Gastroesophageal sphincter (tissue), 4 donors: Measurements from ENCODE around the gene HMGCL. TPM values are rescaled to one million over a fixed set of nuclear protein-coding genes. Genes with fewer than 3 reads are reported as not detected.

Experiments
- ATAC-seq: fragments of 150-250 bp; one replicate; pipeline ENCODE4 v1.9.1; 2016; ENCODE audit warnings: mild to moderate bottlenecking, moderate library complexity
- H3K27ac ChIP-seq, 4 donors: fragments of 200-600 bp; sonication (generic) in 3 of 4; 1 replicate in 3 of 4; 2 replicates in 1 of 4; pipeline ENCODE4 v1.5.1; 2016 to 2019
- H3K27me3 ChIP-seq: fragments of 200-600 bp; sonication (generic); one replicate; pipeline ENCODE4 v1.5.1; 2019
- H3K36me3 ChIP-seq, 2 donors: fragments of 200-600 bp; sonication (generic); one replicate each; pipeline ENCODE4 v1.5.1; 2019; ENCODE audit warnings: control low read depth in 1 of 2
- H3K4me1 ChIP-seq, 3 donors: fragments of 200-600 bp; sonication (generic); 1 replicate in 2 of 3; 2 replicates in 1 of 3; pipeline ENCODE4 v1.5.1; 2016 to 2019; ENCODE audit warnings: control low read depth in 2 of 3
- H3K4me3 ChIP-seq, 2 donors: fragments of 200-600 bp; sonication (generic); one replicate each; pipeline ENCODE4 v1.5.1; 2019; ENCODE audit warnings: mild to moderate bottlenecking in 1 of 2, moderate library complexity in 1 of 2
- H3K9me3 ChIP-seq, 3 donors: fragments of 200-600 bp; sonication (generic); one replicate each; pipeline ENCODE4 v1.5.1; 2017 to 2019; ENCODE audit warnings: control low read depth in 2 of 3
- EP300 ChIP-seq: sonication (generic); formaldehyde crosslinking; IDR thresholded peaks from one replicate; pipeline ENCODE4 v1.6.1; 2017; ENCODE audit warnings: antibody characterized with exemption, mild to moderate bottlenecking
- POLR2A ChIP-seq, 2 donors: fragments of 450-650 bp; IDR thresholded peaks; one replicate each; pipeline ENCODE4 v1.6.1; 2017; ENCODE audit warnings: antibody characterized with exemption in 2 of 2, mild to moderate bottlenecking in 2 of 2, moderate library complexity in 1 of 2
- POLR2AphosphoS5 ChIP-seq: sonication (generic); formaldehyde crosslinking; IDR thresholded peaks from one replicate; pipeline ENCODE4 v1.6.1; 2017; ENCODE audit warnings: antibody characterized with exemption
- WGBS, 2 donors: methylation state at CpG; one replicate each; pipeline ENCODE4 v1.1.5; 2018; ENCODE audit warnings: low coverage in 1 of 2; 5-methylcytosine and 5-hydroxymethylcytosine counted together
- total RNA-seq, 4 donors: library from RNA; depleted of rRNA; stranded (reverse); fragments of >200 nt; gene quantifications; one replicate each; pipeline ENCODE4 v1.1.0, GENCODE V29; 2016
- TF ChIP-seq, protein P1 (sequence below), 4 experiments: fragments of 200-600 bp in 2 of 4; fragments of 450-650 bp in 2 of 4; sonication (generic) in 1 of 4; IDR thresholded peaks; one replicate each; pipeline ENCODE4 v1.5.1; 2017 to 2019; ENCODE audit warnings: antibody characterized with exemption in 4 of 4, mild to moderate bottlenecking in 2 of 4, moderate library complexity in 2 of 4

Gene HMGCL
- total RNA-seq, 4 donors from 2014 or later: 24.1 to 61.0 (median 47.2) TPM

DNA sequence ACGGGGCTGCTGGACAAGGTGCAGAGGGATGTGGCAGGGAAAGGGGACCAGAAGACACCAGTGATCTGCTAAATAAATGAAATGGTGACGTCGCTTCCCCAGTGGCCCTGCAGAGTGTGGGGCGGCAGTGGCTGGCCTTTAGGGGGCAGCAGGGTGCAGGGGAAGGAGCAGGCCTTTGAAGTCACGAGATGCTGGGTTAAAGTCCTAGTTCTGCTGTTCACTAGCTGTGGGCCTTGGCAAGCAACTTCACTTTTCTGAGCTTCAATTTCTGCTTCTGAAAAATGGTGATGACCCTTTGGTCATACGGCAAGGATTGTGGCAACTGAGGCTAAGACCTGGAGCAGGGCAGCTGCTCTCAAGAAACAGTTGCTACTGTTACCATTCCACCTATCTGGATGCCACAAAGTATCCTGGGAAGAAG is 15.5 kb downstream of the HMGCL start:
- TF ChIP-seq POLR2A (IDR thresholded peaks at IDR 0.05): no peak
- no peak for TF ChIP-seq EP300
- TF ChIP-seq, protein P1, sequence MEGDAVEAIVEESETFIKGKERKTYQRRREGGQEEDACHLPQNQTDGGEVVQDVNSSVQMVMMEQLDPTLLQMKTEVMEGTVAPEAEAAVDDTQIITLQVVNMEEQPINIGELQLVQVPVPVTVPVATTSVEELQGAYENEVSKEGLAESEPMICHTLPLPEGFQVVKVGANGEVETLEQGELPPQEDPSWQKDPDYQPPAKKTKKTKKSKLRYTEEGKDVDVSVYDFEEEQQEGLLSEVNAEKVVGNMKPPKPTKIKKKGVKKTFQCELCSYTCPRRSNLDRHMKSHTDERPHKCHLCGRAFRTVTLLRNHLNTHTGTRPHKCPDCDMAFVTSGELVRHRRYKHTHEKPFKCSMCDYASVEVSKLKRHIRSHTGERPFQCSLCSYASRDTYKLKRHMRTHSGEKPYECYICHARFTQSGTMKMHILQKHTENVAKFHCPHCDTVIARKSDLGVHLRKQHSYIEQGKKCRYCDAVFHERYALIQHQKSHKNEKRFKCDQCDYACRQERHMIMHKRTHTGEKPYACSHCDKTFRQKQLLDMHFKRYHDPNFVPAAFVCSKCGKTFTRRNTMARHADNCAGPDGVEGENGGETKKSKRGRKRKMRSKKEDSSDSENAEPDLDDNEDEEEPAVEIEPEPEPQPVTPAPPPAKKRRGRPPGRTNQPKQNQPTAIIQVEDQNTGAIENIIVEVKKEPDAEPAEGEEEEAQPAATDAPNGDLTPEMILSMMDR (IDR thresholded peaks at IDR 0.05): peak in 3 of 4 experiments; percentile 53 to 78 (median 53)
- H3K27me3 ChIP-seq: no peaks in the 10 kb centered on the region
- H3K27ac ChIP-seq: peak overlapping the region in 3 of 4 donors; percentile 7 to 22 (median 13)
- H3K4me1 ChIP-seq: peaks cover 0 to 13% (median 0%) of the 10 kb centered on the region in 3 donors
- 17 to 18% methylated on average over 4 to 5 of the region's 6 CpGs for WGBS, 2 donors
- H3K9me3 ChIP-seq: no peaks in the 10 kb centered on the region
- H3K36me3 ChIP-seq: peaks cover 0 to 52% of the 10 kb centered on the region in 2 donors
- peak; percentile 74 for ATAC-seq
- no peak overlapping the region for H3K4me3 ChIP-seq

DNA sequence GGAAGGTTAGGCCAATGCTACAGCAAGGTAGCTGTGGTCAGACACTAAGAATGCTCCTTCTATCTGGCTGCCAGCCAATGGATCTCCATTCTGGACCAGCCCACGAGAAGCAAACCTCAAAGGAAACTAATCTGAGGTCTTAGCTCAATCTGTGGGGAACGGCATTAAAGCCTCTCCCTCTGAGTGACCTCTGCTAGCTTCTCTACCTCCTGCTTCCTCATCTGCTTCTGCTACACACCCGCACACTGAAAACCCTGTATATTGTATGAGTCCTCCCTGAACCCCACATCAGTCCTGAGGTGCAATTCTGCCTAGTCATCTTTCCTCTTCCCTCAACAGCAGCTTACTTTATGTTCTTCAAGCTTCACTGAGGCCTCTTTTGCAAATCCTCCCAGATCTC is 17.8 kb downstream of the HMGCL start:
- no peaks in the 10 kb centered on the region for H3K27me3 ChIP-seq
- no peak overlapping the region for H3K4me3 ChIP-seq
- H3K27ac ChIP-seq: no peak overlapping the region
- no peak for TF ChIP-seq EP300
- TF ChIP-seq POLR2AphosphoS5: no peak
- TF ChIP-seq POLR2A (IDR thresholded peaks at IDR 0.05): no peak
- TF ChIP-seq, protein P1 (IDR thresholded peaks at IDR 0.05): no peak
- WGBS, 2 donors: 51 to 55% methylated on average over 2 to 3 of the region's 3 CpGs
- no peak for ATAC-seq
- peaks cover 0 to 49% of the 10 kb centered on the region in 2 donors for H3K36me3 ChIP-seq
- H3K4me1 ChIP-seq: peaks cover 0 to 13% (median 0%) of the 10 kb centered on the region in 3 donors
- H3K9me3 ChIP-seq: no peaks in the 10 kb centered on the region

DNA sequence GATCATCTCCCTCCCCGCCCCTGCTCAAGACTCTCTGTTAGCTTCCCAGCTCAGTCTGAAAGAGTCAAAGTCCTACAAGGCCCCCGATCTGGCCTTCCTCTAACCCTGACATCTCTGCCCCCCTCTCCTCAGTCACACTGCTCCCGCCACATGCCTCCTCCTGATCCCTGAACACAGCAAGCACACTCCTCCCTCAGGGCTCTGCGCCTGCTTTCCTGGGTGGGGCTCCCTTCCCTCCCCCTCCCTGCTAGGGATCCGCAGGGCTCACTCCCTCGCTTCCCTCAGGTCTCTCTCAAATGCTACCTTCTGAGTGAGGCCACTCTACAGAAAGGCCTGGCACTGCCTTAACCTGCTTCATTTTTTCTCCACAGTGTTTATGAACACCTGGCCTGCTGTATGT is 18.9 kb downstream of the HMGCL start:
- no peaks in the 10 kb centered on the region for H3K27me3 ChIP-seq
- peaks cover 0 to 42% of the 10 kb centered on the region in 2 donors for H3K36me3 ChIP-seq
- H3K27ac ChIP-seq: no peak overlapping the region
- H3K4me1 ChIP-seq: peaks cover 0 to 20% (median 4%) of the 10 kb centered on the region in 3 donors
- H3K4me3 ChIP-seq: no peak overlapping the region
- TF ChIP-seq POLR2AphosphoS5: no peak
- TF ChIP-seq EP300: no peak
- TF ChIP-seq, protein P1 (IDR thresholded peaks at IDR 0.05): no peak
- TF ChIP-seq POLR2A (IDR thresholded peaks at IDR 0.05): no peak
- whole genome bisulfite sequencing, 2 donors: 86 to 90% methylated on average over 4 to 6 of the region's 6 CpGs
- ATAC-seq: no peak
- no peaks in the 10 kb centered on the region for H3K9me3 ChIP-seq

DNA sequence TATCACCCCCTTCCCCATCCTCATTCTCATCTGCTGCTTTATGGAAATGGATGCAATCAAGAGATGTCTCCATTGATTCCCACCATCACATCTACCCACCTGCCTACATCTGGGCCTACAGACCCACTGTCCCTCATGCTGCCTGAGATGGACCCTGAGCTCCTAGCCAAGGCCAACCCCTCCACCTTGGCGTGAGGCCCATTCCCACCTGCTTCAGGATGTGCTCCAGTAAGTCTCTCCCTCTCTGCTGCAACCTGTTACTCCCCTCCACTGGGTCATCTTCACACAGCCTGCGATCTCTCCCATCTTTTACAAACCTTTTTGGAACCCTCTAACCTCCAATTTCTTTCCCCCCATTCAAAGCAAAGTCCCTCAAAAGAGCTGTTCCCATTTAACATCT is 20.2 kb downstream of the HMGCL start:
- TF ChIP-seq EP300 (no peak), POLR2AphosphoS5 (no peak), POLR2A (IDR thresholded peaks at IDR 0.05) (no peak)
- TF ChIP-seq, protein P1 (IDR thresholded peaks at IDR 0.05): no peak
- Histone ChIP-seq H3K4me1 (peaks cover 0 to 20% (median 6%) of the 10 kb centered on the region in 3 donors), H3K9me3 (no peaks in the 10 kb centered on the region), H3K4me3 (no peak overlapping the region), H3K36me3 (peaks cover 0 to 42% of the 10 kb centered on the region in 2 donors), H3K27me3 (no peaks in the 10 kb centered on the region), H3K27ac (no peak overlapping the region)
- ATAC-seq: no peak
- 100% methylated on average over 2 of the region's 2 CpGs for WGBS, 2 donors

DNA sequence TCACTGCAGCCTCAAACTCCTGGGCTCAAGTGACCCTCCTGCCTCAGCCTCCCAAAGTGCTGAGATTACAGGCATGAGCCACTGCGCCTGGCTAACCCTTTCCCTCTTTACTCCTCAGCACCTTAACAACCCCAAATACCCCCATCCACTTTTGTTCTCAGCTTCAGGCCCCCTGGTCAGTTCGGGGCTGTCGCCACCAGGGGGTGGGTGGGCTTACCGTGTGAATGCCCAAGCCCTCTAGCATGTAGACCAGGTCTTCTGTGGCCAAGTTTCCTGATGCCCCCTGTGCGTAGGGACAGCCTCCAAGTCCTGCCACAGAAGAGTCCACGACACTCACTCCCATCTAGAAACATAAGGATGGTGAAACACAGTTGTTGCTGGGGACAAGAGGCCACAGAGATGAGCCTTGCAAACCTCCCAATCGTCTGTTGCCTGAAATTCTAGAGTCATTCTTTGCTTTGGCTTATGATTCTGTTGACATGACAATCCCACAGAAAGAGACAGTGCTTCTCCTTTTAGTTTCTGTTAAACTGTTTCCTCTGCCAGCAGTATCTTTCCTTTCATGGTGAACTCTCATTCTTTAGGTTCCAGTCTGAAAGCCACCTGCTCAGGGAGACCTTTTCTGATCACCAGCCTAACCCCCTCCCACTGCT is 20.9 kb downstream of the HMGCL start:
- no peak overlapping the region for H3K4me3 ChIP-seq
- peaks cover 0 to 20% (median 13%) of the 10 kb centered on the region in 3 donors for H3K4me1 ChIP-seq
- TF ChIP-seq, protein P1 (IDR thresholded peaks at IDR 0.05): no peak
- TF ChIP-seq POLR2AphosphoS5 (no peak), EP300 (no peak), POLR2A (IDR thresholded peaks at IDR 0.05) (no peak)
- no peak overlapping the region for H3K27ac ChIP-seq
- WGBS, 2 donors: 60 to 82% methylated on average over 2 to 6 of the region's 7 CpGs
- no peaks in the 10 kb centered on the region for H3K27me3 ChIP-seq
- no peak for ATAC-seq
- H3K36me3 ChIP-seq: peaks cover 0 to 42% of the 10 kb centered on the region in 2 donors
- H3K9me3 ChIP-seq: no peaks in the 10 kb centered on the region
